Keratinocyte (primary cell): ENCODE results near the gene CLEC18C. TPM values are rescaled to one million over a fixed set of nuclear protein-coding genes. Genes with fewer than 3 reads are reported as not detected.
"Not testable (repeated sequence)": the region's sequence is repeated elsewhere in the genome, so short reads cannot be mapped to it uniquely, and the experiment has no call there.

Source experiments
- DNase-seq: peaks from one replicate; pipeline ENCODE4 v3.0.0-alpha.2; 2011; ENCODE audit warnings: low read depth, missing footprints, low spot score
- FAIRE-seq: peaks from 2 replicates; lab custom pipeline; 2011; peaks lifted over from hg19 to GRCh38; lab: Jason Lieb, UNC
- H2AFZ ChIP-seq: 2 replicates; pipeline ENCODE4 v1.6.0; 2012; ENCODE audit warnings: low read length, control low read depth, inconsistent platforms; ENCODE audit not compliant: control insufficient read depth
- H3K27ac ChIP-seq: 2 replicates; pipeline ENCODE4 v1.5.1; 2011; ENCODE audit warnings: low read length; ENCODE audit not compliant: control insufficient read depth, insufficient read depth
- H3K27me3 ChIP-seq: 3 replicates; pipeline ENCODE4 v1.6.0; 2011; ENCODE audit warnings: low read length; ENCODE audit not compliant: control insufficient read depth, insufficient read depth; ENCODE audit errors: extremely low read depth
- H3K36me3 ChIP-seq, 2 experiments: 2 replicates in 1 of 2; 3 replicates in 1 of 2; pipeline ENCODE4 v1.5.1; 2011; ENCODE audit warnings: low read length in 2 of 2, mild to moderate bottlenecking in 1 of 2; ENCODE audit not compliant: control insufficient read depth in 2 of 2, insufficient read depth in 2 of 2; ENCODE audit errors: extremely low read depth in 1 of 2
- H3K4me1 ChIP-seq: 3 replicates; pipeline ENCODE4 v1.5.1; 2011; ENCODE audit warnings: low read length; ENCODE audit not compliant: control insufficient read depth, insufficient read depth; ENCODE audit errors: extremely low read depth
- H3K4me2 ChIP-seq: 3 replicates; pipeline ENCODE4 v1.6.0; 2011; ENCODE audit warnings: low read depth, low read length; ENCODE audit not compliant: control insufficient read depth, insufficient read depth; ENCODE audit errors: extremely low read depth
- H3K4me3 ChIP-seq, 3 experiments: fragments of 200-600 bp in 1 of 3; sonication (generic) in 1 of 3; 2 replicates in 2 of 3; 3 replicates in 1 of 3; pipeline ENCODE4 v1.5.1; 2011 to 2016; ENCODE audit warnings: low read length in 3 of 3, mild to moderate bottlenecking in 3 of 3, control low read depth in 2 of 3, inconsistent platforms in 1 of 3, low read depth in 1 of 3, mixed read lengths in 1 of 3, mixed run types in 1 of 3, moderate library complexity in 1 of 3; ENCODE audit not compliant: control insufficient read depth in 2 of 3, insufficient read depth in 2 of 3; ENCODE audit errors: extremely low read depth in 1 of 3
- H3K79me2 ChIP-seq: 2 replicates; pipeline ENCODE4 v1.6.0; 2012; ENCODE audit warnings: low read length; ENCODE audit not compliant: control insufficient read depth, insufficient read depth
- H3K9ac ChIP-seq: 3 replicates; pipeline ENCODE4 v1.6.0; 2011; ENCODE audit warnings: low read length; ENCODE audit not compliant: control insufficient read depth, insufficient read depth; ENCODE audit errors: extremely low read depth
- H3K9me1 ChIP-seq: 3 replicates; pipeline ENCODE4 v1.6.0; 2011; ENCODE audit warnings: low read length; ENCODE audit not compliant: control insufficient read depth, insufficient read depth; ENCODE audit errors: extremely low read depth
- H3K9me3 ChIP-seq: 2 replicates; pipeline ENCODE4 v1.5.1; 2012; ENCODE audit warnings: low read depth, low read length; ENCODE audit not compliant: control insufficient read depth
- H4K20me1 ChIP-seq: 3 replicates; pipeline ENCODE4 v1.6.0; 2011; ENCODE audit warnings: low read length; ENCODE audit not compliant: control insufficient read depth, insufficient read depth; ENCODE audit errors: extremely low read depth
- dilution Hi-C: fragments of 300-500 bp; cut with MboI; formaldehyde crosslinking; loops from one replicate; pipeline ENCODE4 v1.7.0; 2020; ENCODE audit warnings: low sequenced_read_pairs; ENCODE audit not compliant: extremely low pct_ligation_motif_present
- polyA plus RNA-seq, 5 experiments: library from polyadenylated mRNA; depleted of rRNA in 3 of 5; stranded (reverse) in 3 of 5; stranded (forward) in 1 of 5; unstranded in 1 of 5; fragments of >200 nt; gene quantifications; 1 replicate in 1 of 5; 2 replicates in 3 of 5; 3 replicates in 1 of 5; pipeline versions ENCODE4 v1.2.1 to v1.2.3, GENCODE V29; 2011 to 2012; ENCODE audit warnings: missing spikeins in 2 of 5, low read depth in 1 of 5, low replicate concordance in 1 of 5

Gene CLEC18C
- polyA plus RNA-seq, 1 donor (not counting 4 experiments of a cell fraction or from before 2014, with no cell fraction given), result not detected

DNA sequence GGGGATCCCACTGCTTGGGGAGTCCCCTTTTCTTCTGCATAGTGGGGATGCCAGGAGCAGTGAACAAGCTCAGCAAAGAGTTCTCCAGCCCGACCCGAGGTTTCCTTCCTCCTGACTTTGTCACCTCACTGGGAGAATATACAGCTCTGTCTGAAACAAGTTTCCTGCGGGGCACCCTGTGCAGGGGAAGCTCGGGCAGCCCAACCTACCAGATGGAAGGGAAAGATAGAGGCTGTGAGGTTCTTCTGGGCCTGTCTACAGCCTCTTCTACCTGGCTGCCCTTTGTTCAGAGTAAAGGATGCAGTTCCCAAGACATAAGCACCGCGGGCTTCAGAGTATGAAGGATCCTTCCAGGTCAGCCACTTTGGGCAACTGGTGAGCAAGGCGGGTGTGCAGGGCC lies 24.0 kb downstream of the CLEC18C start:
- H3K27ac ChIP-seq, H3K9me1 ChIP-seq, H3K4me2 ChIP-seq, H3K36me3 ChIP-seq, H3K9me3 ChIP-seq, H3K4me3 ChIP-seq, H3K4me1 ChIP-seq, dilution Hi-C loops, FAIRE-seq, H3K27me3 ChIP-seq, DNase-seq, H2AFZ ChIP-seq, H3K79me2 ChIP-seq, H3K9ac ChIP-seq, H4K20me1 ChIP-seq: not testable (repeated sequence)

DNA sequence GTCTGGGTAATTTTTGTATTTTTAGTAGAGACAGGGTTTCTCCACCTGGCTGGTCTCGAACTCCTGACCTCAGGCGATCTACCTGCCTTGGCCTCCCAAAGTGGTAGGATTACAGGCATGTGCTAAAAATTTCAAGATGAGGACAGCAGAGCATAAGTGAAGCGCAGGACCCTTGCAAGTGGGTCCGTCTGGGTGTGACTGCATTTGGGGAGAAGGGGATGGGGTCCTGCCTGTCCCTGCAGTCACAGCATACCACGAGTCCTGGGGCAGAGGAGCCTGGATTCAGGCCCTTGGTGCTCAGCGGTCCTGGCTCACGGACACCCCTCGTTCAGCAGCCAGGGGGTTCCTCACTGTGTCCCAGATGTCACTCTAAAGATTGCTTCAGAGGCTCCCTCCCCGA lies 24.6 kb downstream of the CLEC18C start:
- H3K4me3 ChIP-seq, H3K79me2 ChIP-seq, dilution Hi-C loops, H3K36me3 ChIP-seq, H3K9me1 ChIP-seq, H3K4me1 ChIP-seq, H3K9me3 ChIP-seq, DNase-seq, H3K27ac ChIP-seq, H2AFZ ChIP-seq, H3K27me3 ChIP-seq, FAIRE-seq, H3K9ac ChIP-seq, H3K4me2 ChIP-seq, H4K20me1 ChIP-seq: not testable (repeated sequence)

DNA sequence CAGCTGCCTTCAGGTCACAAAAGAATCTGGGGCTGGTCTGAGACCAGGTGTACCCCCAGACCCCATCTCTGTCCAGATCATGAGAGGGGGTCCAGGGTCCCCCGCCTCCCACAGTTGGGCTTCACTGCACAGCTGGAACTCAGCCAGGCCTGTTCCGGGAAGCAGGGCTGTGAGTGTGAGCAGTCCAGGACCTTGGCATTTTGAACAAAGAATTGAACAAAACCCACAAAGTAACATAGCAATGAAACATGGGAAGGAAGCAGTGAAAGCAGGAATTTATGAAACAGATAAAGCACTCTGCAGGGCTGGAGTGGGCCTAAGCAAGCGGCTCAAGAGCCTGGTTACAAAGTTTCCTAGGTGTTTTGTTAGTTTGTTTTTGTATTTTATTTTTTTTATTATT lies 25.1 kb downstream of the CLEC18C start:
- DNase-seq, H3K4me1 ChIP-seq, H3K9me1 ChIP-seq, H3K9me3 ChIP-seq, H4K20me1 ChIP-seq, H3K79me2 ChIP-seq, H3K4me2 ChIP-seq, FAIRE-seq, H2AFZ ChIP-seq, dilution Hi-C loops, H3K4me3 ChIP-seq, H3K36me3 ChIP-seq, H3K27me3 ChIP-seq, H3K9ac ChIP-seq, H3K27ac ChIP-seq: not testable (repeated sequence)

- H3K27me3 ChIP-seq, H3K9me1 ChIP-seq, FAIRE-seq, H2AFZ ChIP-seq, H3K4me2 ChIP-seq, H4K20me1 ChIP-seq, H3K27ac ChIP-seq, H3K9me3 ChIP-seq, H3K36me3 ChIP-seq, H3K79me2 ChIP-seq, DNase-seq, H3K9ac ChIP-seq, H3K4me3 ChIP-seq, dilution Hi-C loops, H3K4me1 ChIP-seq: not testable (repeated sequence)
Observed at GRCh38 chr16:70199170-70199569, 25.6 kb downstream of the CLEC18C start.

DNA sequence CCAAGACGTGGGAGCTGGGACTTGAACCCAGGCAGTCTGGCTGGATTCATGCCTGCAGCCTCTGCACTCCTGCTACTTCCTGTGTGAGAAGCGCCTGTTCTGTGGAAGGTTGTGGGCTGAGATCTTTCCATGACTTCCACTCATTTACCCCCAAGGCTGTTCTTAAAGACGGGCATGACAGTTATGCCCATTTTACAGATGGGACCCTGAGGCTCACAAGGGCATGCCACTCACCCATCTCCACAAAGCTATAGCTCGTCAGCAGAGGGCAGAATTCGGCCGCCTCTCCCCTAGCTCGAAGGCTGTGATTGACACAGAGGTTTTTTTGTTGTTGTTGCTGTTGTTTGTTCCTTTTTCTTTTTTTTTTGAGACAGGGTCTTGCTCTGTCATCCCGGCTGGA lies 26.5 kb downstream of the CLEC18C start:
- H3K27me3 ChIP-seq, FAIRE-seq, H3K27ac ChIP-seq, H4K20me1 ChIP-seq, dilution Hi-C loops, H3K9ac ChIP-seq, H3K36me3 ChIP-seq, H3K4me3 ChIP-seq, H3K4me2 ChIP-seq, H3K9me1 ChIP-seq, DNase-seq, H3K4me1 ChIP-seq, H2AFZ ChIP-seq, H3K79me2 ChIP-seq, H3K9me3 ChIP-seq: not testable (repeated sequence)
